Uterus (tissue), 2 donors: ENCODE results near the gene RNU6-1.

Experiments used
- CTCF ChIP-seq, 4 experiments: fragments of 200-600 bp in 2 of 4; fragments of 450-650 bp in 2 of 4; sonication (generic) in 2 of 4; IDR thresholded peaks; one replicate each; pipeline ENCODE4 v1.5.1; 2016 to 2019; ENCODE audit warnings: antibody characterized with exemption in 4 of 4, mild to moderate bottlenecking in 2 of 4, moderate library complexity in 1 of 4
- POLR2A ChIP-seq, 2 donors: fragments of 450-650 bp; IDR thresholded peaks; one replicate each; pipeline ENCODE4 v1.6.1; 2016; ENCODE audit warnings: antibody characterized with exemption in 2 of 2, mild to moderate bottlenecking in 1 of 2, moderate library complexity in 1 of 2

GRCh38 chr15:67845974-67846373 is 6.1 kb upstream of the RNU6-1 start:
- TF ChIP-seq POLR2A (IDR thresholded peaks at IDR 0.05) (no peak), CTCF (IDR thresholded peaks at IDR 0.05) (no peak)
